ENCODE measurements around the gene MAP7D1.

DNA sequence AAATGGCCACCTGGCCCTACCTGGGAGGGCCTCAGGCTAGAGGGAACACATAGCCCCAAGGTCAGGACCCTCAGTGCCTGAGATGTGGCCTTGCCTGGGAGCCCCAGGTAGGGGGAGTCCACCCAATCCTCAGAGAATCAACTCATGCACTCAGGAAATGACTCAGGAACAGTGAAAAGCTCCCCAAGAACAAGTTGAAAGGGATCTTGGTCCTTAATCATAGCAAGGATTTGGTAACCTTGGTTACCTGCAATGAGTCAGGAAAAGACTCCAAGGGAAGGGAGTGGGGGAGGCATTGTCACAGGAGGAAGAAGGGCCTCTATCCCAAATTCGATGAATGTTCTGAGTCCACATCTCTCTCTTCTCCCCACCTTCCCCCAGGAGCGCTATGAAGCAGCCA lies 17.0 kb downstream of the MAP7D1 start:
- TF ChIP-seq CTCF (conservative IDR thresholded peaks at IDR 0.05 in 1 of 2, IDR thresholded peaks at IDR 0.05 in 1 of 2; ENCODE audit: low read depth in 1 of 2, low read length in 2 of 2), result no peak
- no peak for TF ChIP-seq EZH2 (IDR thresholded peaks at IDR 0.05; ENCODE audit: low read length, missing control alignments)
